Measurements from ENCODE around the gene DNAI1.

DNAI1 gene

GRCh38 chr9:34522971-34523797 is 64.6 kb downstream of the DNAI1 start, which contains the start of gene ENHO:
Gene ENHO (minus strand): TSS chr9:34522990. CDS start chr9:34521695, 1,295 bp downstream.
- ATAC-seq = peak; percentile 98
- no peak for TF ChIP-seq TOX (CRISPR knock-in tag; IDR thresholded peaks at IDR 0.05; ENCODE audit: borderline replicate concordance)
- no peak for TF ChIP-seq ESRRG (CRISPR knock-in tag; IDR thresholded peaks at IDR 0.05)
- no peak for TF ChIP-seq CSRNP3 (CRISPR knock-in tag; IDR thresholded peaks at IDR 0.05)
- no peak for TF ChIP-seq ZNF70 (CRISPR knock-in tag; IDR thresholded peaks at IDR 0.05)
- TF ChIP-seq ZC3H10 (CRISPR knock-in tag; IDR thresholded peaks at IDR 0.05) = no peak
- TF ChIP-seq BACH2 (CRISPR knock-in tag; IDR thresholded peaks at IDR 0.05; ENCODE audit: borderline replicate concordance) = no peak
- no peak for TF ChIP-seq GLIS3 (CRISPR knock-in tag; IDR thresholded peaks at IDR 0.05)

- ATAC-seq = no peak
- TF ChIP-seq POU6F1 (CRISPR knock-in tag; IDR thresholded peaks at IDR 0.05; ENCODE audit: borderline replicate concordance, low read depth) (no peak), RARB (CRISPR knock-in tag; IDR thresholded peaks at IDR 0.05) (no peak), BACH2 (CRISPR knock-in tag; IDR thresholded peaks at IDR 0.05; ENCODE audit: borderline replicate concordance) (no peak), PPARA (CRISPR knock-in tag; IDR thresholded peaks at IDR 0.05; ENCODE audit: borderline replicate concordance) (no peak), OSR1 (CRISPR knock-in tag; IDR thresholded peaks at IDR 0.05) (no peak), CSDC2 (CRISPR knock-in tag; IDR thresholded peaks at IDR 0.05) (no peak), PATZ1 (CRISPR knock-in tag; IDR thresholded peaks at IDR 0.05; ENCODE audit: borderline replicate concordance) (no peak), GLIS3 (CRISPR knock-in tag; IDR thresholded peaks at IDR 0.05) (no peak), TSHZ2 (CRISPR knock-in tag; IDR thresholded peaks at IDR 0.05) (no peak), SNAI2 (CRISPR knock-in tag; IDR thresholded peaks at IDR 0.05) (no peak), ARNTL (CRISPR knock-in tag; IDR thresholded peaks at IDR 0.05; ENCODE audit: borderline replicate concordance, low read depth) (no peak), ISL1 (CRISPR knock-in tag; IDR thresholded peaks at IDR 0.05) (no peak), ZFP3 (CRISPR knock-in tag; IDR thresholded peaks at IDR 0.05) (no peak), CSRNP3 (CRISPR knock-in tag; IDR thresholded peaks at IDR 0.05) (no peak), ZFP30 (CRISPR knock-in tag; IDR thresholded peaks at IDR 0.05) (no peak), TOX (CRISPR knock-in tag; IDR thresholded peaks at IDR 0.05; ENCODE audit: borderline replicate concordance) (no peak), ZNF565 (CRISPR knock-in tag; conservative IDR thresholded peaks at IDR 0.05; ENCODE audit: low read depth) (no peak), CREB5 (CRISPR knock-in tag; IDR thresholded peaks at IDR 0.05; ENCODE audit: low read depth) (no peak)
These were observed 65.7 kb downstream of the DNAI1 start for GRCh38 chr9:34524349-34524748.

Data from SK-N-SH treated with all-trans-retinoic acid at 6 μM for 48 hours (cell line).